ENCODE results near the gene THEM4.
A peak's percentile ranks its signal among the peaks of the same experiment; 100 is the strongest.

The THEM4 gene

GRCh38 chr1:151834239-151834638, 75.1 kb downstream of the THEM4 start:
- DNase-seq: no peak

- no peak for DNase-seq
These were observed 76.0 kb downstream of the THEM4 start for GRCh38 chr1:151833172-151833900.

GRCh38 chr1:151832318-151832980, 76.9 kb downstream of the THEM4 start:
- no peak for DNase-seq

GRCh38 chr1:151831605-151832004, 77.7 kb downstream of the THEM4 start, which contains the start of gene RORC:
Gene RORC (minus strand): TSS chr1:151831802. CDS start chr1:151831764, 38 bp downstream.
- no peak for DNase-seq

DNA sequence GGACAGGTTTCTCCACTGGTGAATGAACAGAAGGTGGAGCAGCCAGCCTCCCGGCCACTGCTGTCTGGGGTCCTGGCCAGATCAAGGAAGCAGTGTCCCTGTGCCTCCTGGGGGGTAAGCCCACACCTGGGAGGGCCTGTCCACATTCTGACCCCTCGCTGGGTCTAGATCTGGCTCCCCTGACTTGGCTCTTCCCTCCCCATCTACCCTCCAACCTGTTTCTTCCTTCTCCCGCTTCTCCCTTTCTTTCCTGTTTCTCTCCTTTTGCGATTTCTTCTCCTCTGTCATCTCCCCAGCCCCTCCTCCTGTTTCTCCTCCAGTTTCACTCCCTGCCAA, 78.1 kb downstream of the THEM4 start:
- no peak for DNase-seq

- DNase-seq: no peak
These were observed 79.3 kb downstream of the THEM4 start for GRCh38 chr1:151830055-151830454.

DNA sequence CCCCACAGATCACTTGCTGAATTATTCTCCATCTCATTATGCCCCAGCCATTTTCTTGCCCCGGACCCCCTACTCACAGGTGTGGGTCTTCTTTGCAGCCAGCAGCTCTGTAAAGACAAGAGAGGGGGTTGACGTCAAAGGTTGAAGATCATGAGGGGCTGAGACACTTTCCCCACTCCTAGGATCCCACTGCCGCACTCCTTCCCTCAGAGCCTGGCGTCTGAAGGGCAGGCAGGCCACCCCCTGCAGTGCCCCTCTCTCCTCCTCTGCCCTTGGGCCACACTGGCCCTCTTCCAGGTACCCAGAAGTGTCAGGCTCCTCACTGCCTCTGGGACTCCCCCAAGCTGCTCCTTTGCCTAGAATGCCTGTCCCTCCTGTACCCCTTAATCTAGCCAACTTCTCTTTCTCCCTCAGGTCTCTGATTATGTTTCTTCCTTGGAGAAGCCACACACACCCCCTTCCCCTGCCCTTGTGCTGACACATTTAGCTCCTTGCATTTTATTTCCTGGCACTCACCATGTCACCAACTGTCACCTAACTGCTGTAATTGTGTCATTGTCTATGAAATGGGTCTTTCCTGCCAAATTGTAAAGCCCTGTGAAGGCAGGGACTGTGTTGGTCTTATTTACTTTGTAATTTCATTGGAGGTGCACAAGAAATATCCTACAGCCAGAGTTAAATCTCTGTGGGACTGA, 79.8 kb downstream of the THEM4 start:
- peak in 1 of 5 experiments; percentile 66 for DNase-seq

GRCh38 chr1:151828921-151829320, 80.4 kb downstream of the THEM4 start:
- DNase-seq: no peak

GRCh38 chr1:151827853-151828252, 81.5 kb downstream of the THEM4 start:
- peak in 1 of 5 experiments; percentile 58 for DNase-seq

GRCh38 chr1:151825751-151826660, 83.3 kb downstream of the THEM4 start:
- DNase-seq: peak in 1 of 5 experiments; percentile 61

- no peak for DNase-seq
These were observed 84.1 kb downstream of the THEM4 start for GRCh38 chr1:151825204-151825603.

All from T-helper 2 cell (primary cell).